ENCODE data around the gene GPD1L. TPM values are rescaled to one million over a fixed set of nuclear protein-coding genes. Genes with fewer than 3 reads are reported as not detected.

GPD1L gene
- total and polyA plus RNA-seq, 7 experiments from 2014 or later, result 10.6 to 23.8 (median 21.0) TPM

DNA sequence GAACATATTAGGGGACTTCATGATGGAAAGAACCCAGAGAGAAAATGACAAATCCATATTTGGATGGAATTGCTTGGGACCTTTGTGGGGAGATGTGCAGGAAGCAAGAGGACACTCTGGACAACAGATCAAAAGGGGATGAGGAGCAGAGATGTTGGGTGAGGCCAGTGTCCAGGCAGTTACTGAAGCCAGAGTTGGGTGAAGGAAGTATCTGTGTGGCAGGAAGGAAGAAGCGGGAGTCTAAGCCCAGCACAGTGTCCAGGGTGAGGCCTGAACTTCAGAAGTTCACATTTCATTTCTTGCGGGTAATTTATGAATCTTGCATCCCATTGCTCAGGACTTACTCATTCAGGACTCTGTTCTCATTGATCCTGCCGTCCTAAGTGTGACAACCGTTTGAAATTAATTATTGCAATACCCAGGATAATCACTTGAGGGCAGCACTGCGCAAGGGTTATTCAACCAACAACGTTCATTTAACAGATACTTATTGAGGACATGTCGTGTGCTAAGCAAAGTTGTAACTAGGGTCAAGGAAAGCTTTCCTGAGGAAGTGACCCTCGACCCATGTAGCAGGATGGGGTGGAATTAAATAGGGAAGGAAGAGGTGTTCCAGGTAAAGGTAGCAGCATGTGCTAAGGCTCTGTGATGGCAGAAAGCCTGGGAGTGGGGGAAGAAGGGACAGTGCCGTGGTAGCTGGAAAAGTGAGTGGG, 70.7 kb downstream of the GPD1L start:
- Histone ChIP-seq H3K4me1 (ENCODE audit: control insufficient read depth in 2 of 2, insufficient read depth in 2 of 2, low read length in 2 of 2) (peaks cover 0 to 6% of the 10 kb centered on the region in 2 donors), H3K4me3 (ENCODE audit: low read length) (no peak overlapping the region), H3K36me3 (ENCODE audit: control insufficient read depth in 2 of 3, insufficient read depth in 3 of 3, low read length in 3 of 3) (no peaks in the 10 kb centered on the region), H3K9me3 (ENCODE audit: control insufficient read depth in 2 of 3, low read length in 3 of 3) (no peaks in the 10 kb centered on the region), H3K27ac (ENCODE audit: low read depth, low read length) (no peak overlapping the region), H3K27me3 (ENCODE audit: control insufficient read depth in 2 of 2, insufficient read depth in 2 of 2, low read length in 2 of 2) (no peaks in the 10 kb centered on the region)
- Mint-ChIP-seq H3K4me3 (peak overlapping the region in 9 of 10 donors; percentile 37 to 78 (median 54)), H3K27me3 (peaks cover 0 to 12% (median 0%) of the 10 kb centered on the region in 5 donors), H3K9me3 (peaks cover 0 to 7% (median 3%) of the 10 kb centered on the region in 11 donors), H3K36me3 (peaks cover 0 to 8% (median 4%) of the 10 kb centered on the region in 5 donors), H3K27ac (peak overlapping the region in 7 of 9 donors; percentile 2 to 83 (median 33)), H3K4me1 (peaks cover 8 to 16% (median 14%) of the 10 kb centered on the region in 7 donors)
- POLR2A ChIA-PET, result interaction anchor here (1.1 to 1.6 kb wide), 4 partner anchors 120 to 298 kb away, joined by 3 to 6 read pairs (median 4); no protein-coding TSS in a partner anchor
- ATAC-seq (peak; percentile 90), DNase-seq (peak; percentile 18 to 81 (median 68))
- CTCF ChIA-PET, result interaction anchor here (0.6 to 3.8 kb wide), 34 partner anchors 10 to 484 kb away, joined by 3 to 42 read pairs (median 4); no protein-coding TSS in a partner anchor
- intact Hi-C loops (cut with micrococcal nuclease), result loop anchor here (1.0 to 10.0 kb wide), 14 partner anchors 63 to 608 kb away; partner anchors contain the start of genes CMTM6 (in 2 of the 2) and DYNC1LI1 (in 1 of the 2)

DNA sequence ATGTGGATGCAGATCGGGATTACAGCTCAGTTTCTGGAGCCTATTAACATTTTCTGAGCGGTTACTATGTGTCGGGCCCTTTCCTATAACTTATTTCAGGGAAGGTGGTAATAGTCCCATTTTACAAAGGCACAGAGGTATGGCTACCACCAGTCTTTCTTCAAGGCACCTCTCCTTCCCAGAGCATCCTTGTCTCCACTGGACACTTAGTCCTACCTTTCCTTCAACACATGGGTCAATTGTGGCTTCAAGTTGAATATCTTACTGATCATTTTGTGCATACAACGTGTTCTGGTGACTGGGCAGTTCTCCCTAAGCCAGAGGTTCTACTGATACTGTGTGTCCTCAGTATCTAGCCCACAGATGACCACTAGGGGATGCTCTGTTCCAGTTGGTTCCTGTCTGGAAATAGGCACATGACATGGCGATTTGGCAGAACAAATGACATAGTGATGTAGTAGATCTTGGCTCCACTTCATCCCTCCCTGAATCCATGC, 71.3 kb downstream of the GPD1L start:
- Histone ChIP-seq H3K36me3 (ENCODE audit: control insufficient read depth in 2 of 3, insufficient read depth in 3 of 3, low read length in 3 of 3) (no peaks in the 10 kb centered on the region), H3K4me3 (ENCODE audit: low read length) (no peak overlapping the region), H3K27me3 (ENCODE audit: control insufficient read depth in 2 of 2, insufficient read depth in 2 of 2, low read length in 2 of 2) (no peaks in the 10 kb centered on the region), H3K4me1 (ENCODE audit: control insufficient read depth in 2 of 2, insufficient read depth in 2 of 2, low read length in 2 of 2) (peaks cover 0 to 6% of the 10 kb centered on the region in 2 donors), H3K9me3 (ENCODE audit: control insufficient read depth in 2 of 3, low read length in 3 of 3) (no peaks in the 10 kb centered on the region), H3K27ac (ENCODE audit: low read depth, low read length) (no peak overlapping the region)
- ChIA-PET POLR2A (interaction anchor here (0.7 to 1.5 kb wide), 4 partner anchors 194 to 297 kb away, joined by 3 to 6 read pairs (median 3); no protein-coding TSS in a partner anchor), CTCF (interaction anchor here (0.6 to 3.8 kb wide), 26 partner anchors 9 to 483 kb away, joined by 3 to 42 read pairs (median 4); no protein-coding TSS in a partner anchor)
- DNase-seq (peak in 8 of 9 donors; percentile 15 to 45 (median 36)), ATAC-seq (peak; percentile 85)
- peak overlapping the region in 4 of 9 donors; percentile 11 to 83 (median 50) for H3K27ac Mint-ChIP-seq
- peak overlapping the region in 9 of 10 donors; percentile 37 to 78 (median 53) for H3K4me3 Mint-ChIP-seq
- intact Hi-C loops (cut with micrococcal nuclease), result loop anchor here (1.0 to 10.0 kb wide), 16 partner anchors 61 to 607 kb away; partner anchors contain the start of genes CMTM6 (in 2 of the 2), CMTM8 (in 1 of the 2) and DYNC1LI1 (in 1 of the 2)
- H3K9me3 Mint-ChIP-seq, result peaks cover 0 to 3% (median 0%) of the 10 kb centered on the region in 11 donors
- H3K36me3 Mint-ChIP-seq, result peaks cover 0 to 5% (median 0%) of the 10 kb centered on the region in 5 donors
- H3K27me3 Mint-ChIP-seq, result peaks cover 0 to 15% (median 0%) of the 10 kb centered on the region in 5 donors
- H3K4me1 Mint-ChIP-seq, result peaks cover 8 to 16% (median 14%) of the 10 kb centered on the region in 7 donors

DNA sequence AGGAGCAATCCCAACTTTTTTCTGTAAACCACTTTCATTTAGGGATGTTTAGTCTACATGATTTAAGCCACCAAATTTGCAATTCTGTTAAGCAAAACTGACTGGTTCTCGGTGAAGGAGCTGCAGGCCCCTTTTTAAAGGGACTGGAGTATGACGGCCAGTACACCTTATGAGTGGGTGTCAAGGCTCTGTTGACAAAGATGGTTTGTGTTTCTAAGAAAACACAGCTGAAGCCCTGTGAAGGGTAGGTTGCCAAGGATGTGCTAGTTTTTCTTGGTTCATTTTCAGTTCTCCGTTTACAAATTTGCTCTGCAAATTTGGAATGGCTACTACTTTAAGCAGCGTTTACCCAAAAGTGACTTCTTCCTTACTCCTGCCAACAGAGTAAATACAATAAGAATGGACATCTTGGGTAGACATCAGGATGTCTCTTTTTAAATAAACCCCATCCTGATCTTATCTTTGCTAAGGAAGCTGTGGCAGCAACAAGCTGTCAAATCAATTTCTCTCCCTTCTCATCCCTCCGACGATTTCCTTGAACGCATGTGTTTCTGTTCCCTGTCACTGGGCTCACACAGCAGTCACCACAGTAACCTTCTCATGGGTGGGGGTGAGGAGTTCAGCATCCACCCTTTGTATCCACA, 73.8 kb downstream of the GPD1L start:
- Histone ChIP-seq H3K9me3 (ENCODE audit: control insufficient read depth in 2 of 3, low read length in 3 of 3) (no peaks in the 10 kb centered on the region), H3K27me3 (ENCODE audit: control insufficient read depth in 2 of 2, insufficient read depth in 2 of 2, low read length in 2 of 2) (no peaks in the 10 kb centered on the region), H3K36me3 (ENCODE audit: control insufficient read depth in 2 of 3, insufficient read depth in 3 of 3, low read length in 3 of 3) (no peaks in the 10 kb centered on the region), H3K4me3 (ENCODE audit: low read length) (no peak overlapping the region), H3K4me1 (ENCODE audit: control insufficient read depth in 2 of 2, insufficient read depth in 2 of 2, low read length in 2 of 2) (peaks cover 0 to 6% of the 10 kb centered on the region in 2 donors), H3K27ac (ENCODE audit: low read depth, low read length) (no peak overlapping the region)
- Mint-ChIP-seq H3K27me3 (peaks cover 0 to 33% (median 0%) of the 10 kb centered on the region in 5 donors), H3K4me1 (peaks cover 8 to 16% (median 14%) of the 10 kb centered on the region in 7 donors), H3K27ac (peak overlapping the region in 1 of 9 donors; percentile 33), H3K9me3 (no peaks in the 10 kb centered on the region), H3K4me3 (no peak overlapping the region), H3K36me3 (no peaks in the 10 kb centered on the region)
- ChIA-PET POLR2A (no interaction called here), CTCF (interaction anchor here (0.7 to 1.4 kb wide), 3 partner anchors 9 to 162 kb away, joined by 3 to 4 read pairs (median 3); no protein-coding TSS in a partner anchor)
- no peak for DNase-seq
- no peak for ATAC-seq
- intact Hi-C loops (cut with micrococcal nuclease), result no loop called here

DNA sequence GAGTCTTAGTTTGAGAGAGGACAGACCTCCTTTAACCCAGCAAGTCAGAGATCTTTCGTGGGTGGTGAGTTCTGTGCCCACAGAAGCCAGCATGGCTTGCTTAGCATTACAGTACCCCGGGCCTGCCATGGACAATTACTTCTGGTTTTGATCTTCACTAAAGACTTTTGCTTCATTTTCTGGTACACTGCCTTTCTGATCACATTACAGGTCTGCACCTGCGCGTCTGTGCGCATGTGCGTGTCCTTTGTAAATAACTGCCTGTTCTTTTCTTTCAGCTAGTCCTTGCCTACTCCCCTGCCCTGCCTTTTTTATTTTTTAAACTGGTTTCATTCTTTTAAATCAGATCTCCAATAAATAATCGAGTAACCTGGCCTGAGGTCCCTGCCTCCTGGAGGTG, 74.9 kb downstream of the GPD1L start:
- H3K4me3 Mint-ChIP-seq, result no peak overlapping the region
- CTCF ChIA-PET, result no interaction called here

DNA sequence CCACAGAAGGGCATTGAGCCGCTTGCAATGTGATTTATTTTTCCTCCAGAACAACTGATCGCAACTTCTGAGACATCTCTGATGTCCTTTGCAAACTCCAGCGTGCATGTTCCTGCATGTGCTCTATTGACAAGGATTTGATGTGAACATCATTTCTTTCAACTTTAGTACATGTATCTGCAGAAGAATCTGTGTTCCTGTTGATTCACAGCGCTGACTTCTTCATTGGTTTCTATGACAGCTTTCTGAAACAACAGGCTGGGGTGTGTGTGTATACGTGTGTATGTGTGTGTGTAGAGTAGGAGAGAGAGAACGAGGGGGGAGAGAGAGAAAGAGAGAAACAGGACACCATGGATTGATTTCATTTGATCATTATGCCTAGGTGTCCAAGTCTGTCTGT, 75.4 kb downstream of the GPD1L start:
- H3K27ac Mint-ChIP-seq, result no peak overlapping the region
- Histone ChIP-seq H3K9me3 (ENCODE audit: control insufficient read depth in 2 of 3, low read length in 3 of 3) (no peaks in the 10 kb centered on the region), H3K27me3 (ENCODE audit: control insufficient read depth in 2 of 2, insufficient read depth in 2 of 2, low read length in 2 of 2) (no peaks in the 10 kb centered on the region), H3K4me1 (ENCODE audit: control insufficient read depth in 2 of 2, insufficient read depth in 2 of 2, low read length in 2 of 2) (peaks cover 0 to 6% of the 10 kb centered on the region in 2 donors), H3K4me3 (ENCODE audit: low read length) (no peak overlapping the region), H3K36me3 (ENCODE audit: control insufficient read depth in 2 of 3, insufficient read depth in 3 of 3, low read length in 3 of 3) (no peaks in the 10 kb centered on the region), H3K27ac (ENCODE audit: low read depth, low read length) (no peak overlapping the region)
- H3K9me3 Mint-ChIP-seq, result no peaks in the 10 kb centered on the region
- ChIA-PET CTCF (no interaction called here), POLR2A (no interaction called here)
- ATAC-seq, result no peak
- no peaks in the 10 kb centered on the region for H3K36me3 Mint-ChIP-seq
- peaks cover 0 to 34% (median 6%) of the 10 kb centered on the region in 5 donors for H3K27me3 Mint-ChIP-seq
- peaks cover 8 to 15% (median 11%) of the 10 kb centered on the region in 7 donors for H3K4me1 Mint-ChIP-seq
- no peak overlapping the region for H3K4me3 Mint-ChIP-seq
- intact Hi-C loops (cut with micrococcal nuclease), result no loop called here
- DNase-seq, result no peak

More for the DNA sequence above, 74.9 kb downstream of the GPD1L start:
- no peaks in the 10 kb centered on the region for H3K36me3 Mint-ChIP-seq
- Histone ChIP-seq H3K36me3 (ENCODE audit: control insufficient read depth in 2 of 3, insufficient read depth in 3 of 3, low read length in 3 of 3) (no peaks in the 10 kb centered on the region), H3K27me3 (ENCODE audit: control insufficient read depth in 2 of 2, insufficient read depth in 2 of 2, low read length in 2 of 2) (no peaks in the 10 kb centered on the region), H3K9me3 (ENCODE audit: control insufficient read depth in 2 of 3, low read length in 3 of 3) (no peaks in the 10 kb centered on the region), H3K4me3 (ENCODE audit: low read length) (no peak overlapping the region), H3K27ac (ENCODE audit: low read depth, low read length) (no peak overlapping the region), H3K4me1 (ENCODE audit: control insufficient read depth in 2 of 2, insufficient read depth in 2 of 2, low read length in 2 of 2) (peaks cover 0 to 6% of the 10 kb centered on the region in 2 donors)
- no peak for ATAC-seq
- peaks cover 8 to 15% (median 12%) of the 10 kb centered on the region in 7 donors for H3K4me1 Mint-ChIP-seq
- H3K27me3 Mint-ChIP-seq, result peaks cover 0 to 34% (median 6%) of the 10 kb centered on the region in 5 donors
- POLR2A ChIA-PET, result no interaction called here
- no peaks in the 10 kb centered on the region for H3K9me3 Mint-ChIP-seq
- H3K27ac Mint-ChIP-seq, result no peak overlapping the region
- DNase-seq, result no peak
- intact Hi-C loops (cut with micrococcal nuclease), result no loop called here

DNA sequence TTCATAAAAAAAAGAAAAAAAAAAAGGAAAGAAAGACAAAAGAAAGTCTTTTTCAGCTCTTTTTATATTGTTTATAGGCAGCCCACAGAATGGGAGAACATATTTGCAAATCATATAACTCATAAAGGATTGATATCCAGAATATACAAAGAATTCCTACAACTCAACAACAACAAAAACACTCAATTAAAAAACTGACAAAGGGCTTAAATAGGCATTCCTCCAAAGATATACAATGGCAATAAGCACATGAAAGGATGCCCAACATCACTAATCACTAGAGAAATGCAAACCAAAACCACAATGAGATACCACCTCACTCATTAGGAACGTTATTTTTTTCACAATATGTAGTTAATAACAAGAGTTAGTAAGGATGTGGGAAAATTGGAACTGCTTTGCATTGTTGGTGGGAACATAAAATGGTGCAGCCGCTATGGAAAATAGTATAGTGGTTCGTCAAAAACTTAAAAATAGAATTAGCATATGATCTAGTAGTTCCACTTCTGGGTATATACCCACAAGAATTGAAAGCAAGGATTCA, 77.8 kb downstream of the GPD1L start:
- Mint-ChIP-seq H3K4me1 (peaks cover 0 to 2% (median 0%) of the 10 kb centered on the region in 7 donors), H3K27ac (no peak overlapping the region), H3K36me3 (no peaks in the 10 kb centered on the region), H3K4me3 (no peak overlapping the region), H3K27me3 (peaks cover 0 to 38% (median 6%) of the 10 kb centered on the region in 5 donors), H3K9me3 (no peaks in the 10 kb centered on the region)
- no peak overlapping the region for H3K27ac ChIP-seq (ENCODE audit: low read depth, low read length)
- H3K4me1 ChIP-seq (ENCODE audit: control insufficient read depth in 2 of 2, insufficient read depth in 2 of 2, low read length in 2 of 2), result no peaks in the 10 kb centered on the region
- intact Hi-C loops (cut with micrococcal nuclease), result no loop called here
- no peaks in the 10 kb centered on the region for H3K9me3 ChIP-seq (ENCODE audit: control insufficient read depth in 2 of 3, low read length in 3 of 3)
- H3K36me3 ChIP-seq (ENCODE audit: control insufficient read depth in 2 of 3, insufficient read depth in 3 of 3, low read length in 3 of 3), result no peaks in the 10 kb centered on the region
- DNase-seq, result no peak
- no peaks in the 10 kb centered on the region for H3K27me3 ChIP-seq (ENCODE audit: control insufficient read depth in 2 of 2, insufficient read depth in 2 of 2, low read length in 2 of 2)
- CTCF ChIA-PET, result no interaction called here
- POLR2A ChIA-PET, result no interaction called here
- no peak overlapping the region for H3K4me3 ChIP-seq (ENCODE audit: low read length)
- no peak for ATAC-seq
